Adrenal gland (tissue), 5 donors: Measurements from ENCODE around the gene TBCC.

ENCODE experiments used
- POLR2A ChIP-seq, 2 donors: fragments of 450-650 bp; IDR thresholded peaks; one replicate each; pipeline ENCODE4 v1.6.1; 2017; ENCODE audit warnings: antibody characterized with exemption in 2 of 2, mild to moderate bottlenecking in 2 of 2, moderate library complexity in 1 of 2
- TF ChIP-seq, protein P1 (sequence below), 6 experiments: fragments of 450-650 bp in 4 of 6; fragments of 200-600 bp in 2 of 6; sonication (generic) in 1 of 6; IDR thresholded peaks; 1 replicate in 5 of 6; 2 replicates in 1 of 6; pipeline versions ENCODE4 v1.5.1 to v1.8.0; 2016 to 2021; ENCODE audit warnings: antibody characterized with exemption in 6 of 6, mild to moderate bottlenecking in 2 of 6, moderate library complexity in 1 of 6
- donor health status: DM: no; HTN: no; CAD: no.

DNA sequence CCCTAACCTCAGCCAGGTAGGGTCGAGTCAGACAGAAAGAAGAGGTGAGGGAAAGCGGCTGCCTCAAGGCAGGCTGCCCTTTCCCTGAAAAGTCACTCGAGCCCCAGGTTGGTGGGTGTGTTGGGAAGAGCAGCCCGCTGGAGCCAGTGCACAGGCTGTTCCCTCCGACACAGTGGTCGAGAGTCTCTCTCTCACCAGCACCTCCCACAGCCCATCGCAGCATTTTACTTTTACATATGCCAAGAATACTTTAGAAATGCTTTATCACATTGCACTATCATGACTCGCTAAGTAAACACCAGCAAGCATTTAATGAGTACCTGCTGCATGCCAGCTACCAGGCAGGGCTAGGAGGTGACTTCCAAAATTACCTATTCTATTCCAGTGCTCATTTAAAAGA, 25.2 kb downstream of the TBCC start:
- TF ChIP-seq, protein P1, sequence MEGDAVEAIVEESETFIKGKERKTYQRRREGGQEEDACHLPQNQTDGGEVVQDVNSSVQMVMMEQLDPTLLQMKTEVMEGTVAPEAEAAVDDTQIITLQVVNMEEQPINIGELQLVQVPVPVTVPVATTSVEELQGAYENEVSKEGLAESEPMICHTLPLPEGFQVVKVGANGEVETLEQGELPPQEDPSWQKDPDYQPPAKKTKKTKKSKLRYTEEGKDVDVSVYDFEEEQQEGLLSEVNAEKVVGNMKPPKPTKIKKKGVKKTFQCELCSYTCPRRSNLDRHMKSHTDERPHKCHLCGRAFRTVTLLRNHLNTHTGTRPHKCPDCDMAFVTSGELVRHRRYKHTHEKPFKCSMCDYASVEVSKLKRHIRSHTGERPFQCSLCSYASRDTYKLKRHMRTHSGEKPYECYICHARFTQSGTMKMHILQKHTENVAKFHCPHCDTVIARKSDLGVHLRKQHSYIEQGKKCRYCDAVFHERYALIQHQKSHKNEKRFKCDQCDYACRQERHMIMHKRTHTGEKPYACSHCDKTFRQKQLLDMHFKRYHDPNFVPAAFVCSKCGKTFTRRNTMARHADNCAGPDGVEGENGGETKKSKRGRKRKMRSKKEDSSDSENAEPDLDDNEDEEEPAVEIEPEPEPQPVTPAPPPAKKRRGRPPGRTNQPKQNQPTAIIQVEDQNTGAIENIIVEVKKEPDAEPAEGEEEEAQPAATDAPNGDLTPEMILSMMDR (IDR thresholded peaks at IDR 0.05): no peak
- no peak for TF ChIP-seq POLR2A (IDR thresholded peaks at IDR 0.05)
